HS-27A (cell line): ENCODE measurements around the gene KIR2DL1.
"Not testable (repeated sequence)": the region's sequence is repeated elsewhere in the genome, so short reads cannot be mapped to it uniquely, and the experiment has no call there.

ENCODE experiments used
- DNase-seq: peaks from one replicate; pipeline ENCODE4 v3.0.0-alpha.2; 2012; ENCODE audit warnings: low read depth, missing footprints

The KIR2DL1 gene

GRCh38 chr19:54771018-54771960 lies 1.7 kb downstream of the KIR2DL1 start:
- peak; percentile 9 for DNase-seq

GRCh38 chr19:54772666-54773065 lies 3.1 kb downstream of the KIR2DL1 start:
- not testable (repeated sequence) for DNase-seq

GRCh38 chr19:54775095-54775815 lies 5.7 kb downstream of the KIR2DL1 start:
- not testable (repeated sequence) for DNase-seq

GRCh38 chr19:54775830-54776229 lies 6.2 kb downstream of the KIR2DL1 start:
- DNase-seq = not testable (repeated sequence)

GRCh38 chr19:54777851-54778250 lies 8.3 kb downstream of the KIR2DL1 start:
- not testable (repeated sequence) for DNase-seq

GRCh38 chr19:54778896-54779295 lies 9.3 kb downstream of the KIR2DL1 start:
- DNase-seq = not testable (repeated sequence)

- not testable (repeated sequence) for DNase-seq
Observed at GRCh38 chr19:54782916-54783315, 13.3 kb downstream of the KIR2DL1 start.

GRCh38 chr19:54786091-54786723 lies 16.6 kb downstream of the KIR2DL1 start:
- DNase-seq = not testable (repeated sequence)

GRCh38 chr19:54788154-54788553 lies 18.6 kb downstream of the KIR2DL1 start:
- DNase-seq = not testable (repeated sequence)

GRCh38 chr19:54790711-54791110 lies 21.1 kb downstream of the KIR2DL1 start:
- no peak for DNase-seq

GRCh38 chr19:54791476-54791875 lies 21.9 kb downstream of the KIR2DL1 start:
- DNase-seq = no peak

- no peak for DNase-seq
Observed at GRCh38 chr19:54792814-54793213, 23.2 kb downstream of the KIR2DL1 start.

GRCh38 chr19:54795758-54796157 lies 26.2 kb downstream of the KIR2DL1 start:
- DNase-seq = no peak

GRCh38 chr19:54803410-54803809 lies 33.8 kb downstream of the KIR2DL1 start, which contains the start of gene KIR2DL4:
Gene KIR2DL4, plus strand, starts transcription at chr19:54803610. Its CDS starts 42 bp downstream, at chr19:54803652.
- no peak for DNase-seq

GRCh38 chr19:54804101-54804500 lies 34.5 kb downstream of the KIR2DL1 start:
- DNase-seq = no peak

GRCh38 chr19:54804571-54804970 lies 35.0 kb downstream of the KIR2DL1 start:
- DNase-seq = no peak

GRCh38 chr19:54805665-54806515 lies 36.3 kb downstream of the KIR2DL1 start:
- DNase-seq = no peak

GRCh38 chr19:54806516-54806838 lies 36.9 kb downstream of the KIR2DL1 start:
- no peak for DNase-seq

- not testable (repeated sequence) for DNase-seq
Observed at GRCh38 chr19:54814571-54814970, 45.0 kb downstream of the KIR2DL1 start.

GRCh38 chr19:54816251-54816650 lies 46.7 kb downstream of the KIR2DL1 start, which contains the start of gene KIR3DL1:
Gene KIR3DL1, plus strand, starts transcription at chr19:54816468.
- not testable (repeated sequence) for DNase-seq
